ENCODE data around the gene CELSR1.

The CELSR1 gene

GRCh38 chr22:46480396-46480795 lies 57.0 kb downstream of the CELSR1 start:
- TF ChIP-seq CTCF (IDR thresholded peaks at IDR 0.05), result no peak

- TF ChIP-seq CTCF (IDR thresholded peaks at IDR 0.05), result no peak
Measured at GRCh38 chr22:46479046-46479445, 58.4 kb downstream of the CELSR1 start.

- no peak for TF ChIP-seq CTCF (IDR thresholded peaks at IDR 0.05)
Measured at GRCh38 chr22:46478083-46478551, 59.3 kb downstream of the CELSR1 start.

GRCh38 chr22:46476547-46476941 lies 60.9 kb downstream of the CELSR1 start:
- no peak for TF ChIP-seq CTCF (IDR thresholded peaks at IDR 0.05)

GRCh38 chr22:46473896-46474557 lies 63.4 kb downstream of the CELSR1 start:
- TF ChIP-seq CTCF (IDR thresholded peaks at IDR 0.05), result no peak

GRCh38 chr22:46473021-46473779 lies 64.2 kb downstream of the CELSR1 start:
- TF ChIP-seq CTCF (IDR thresholded peaks at IDR 0.05), result no peak

- TF ChIP-seq CTCF (IDR thresholded peaks at IDR 0.05), result no peak
Measured at GRCh38 chr22:46472722-46473016, 64.8 kb downstream of the CELSR1 start.
